B cell (primary cell): ENCODE measurements around the gene IMMP2L. TPM values are rescaled to one million over a fixed set of nuclear protein-coding genes. Genes with fewer than 3 reads are reported as not detected.

Experiments
- ATAC-seq: fragments of 200-7000 bp; cut with Tn5 transposase; one replicate; pipeline ENCODE4 v1.10.0; 2021; ENCODE audit warnings: low read depth, mild to moderate bottlenecking, moderate number of reproducible peaks, moderate library complexity
- CTCF ChIA-PET: fragments of 350-600 bp; sonication (Branson Sonifier 250); formaldehyde crosslinking; loops from one replicate; lab custom pipeline; 2021; ENCODE audit warnings: antibody characterized with exemption, inconsistent platforms; lab: Charles Lee
- POLR2A ChIA-PET: fragments of 350-600 bp; sonication (Branson Sonifier 250); formaldehyde crosslinking; loops from one replicate; lab custom pipeline; 2021; ENCODE audit warnings: antibody characterized with exemption; lab: Charles Lee
- DNase-seq: peaks from one replicate; pipeline ENCODE4 v3.0.0; 2013
- H2AFZ ChIP-seq: 2 replicates; pipeline ENCODE4 v1.6.1; 2012; ENCODE audit warnings: mild to moderate bottlenecking, low read depth, low read length; ENCODE audit not compliant: insufficient read depth, poor library complexity, severe bottlenecking
- H3K27ac ChIP-seq, 2 donors: 1 replicate in 1 of 2; 2 replicates in 1 of 2; pipeline ENCODE4 v1.5.1; 2012 to 2013; ENCODE audit warnings: low read length in 2 of 2, mild to moderate bottlenecking in 2 of 2, moderate library complexity in 1 of 2
- H3K27me3 ChIP-seq, 4 experiments: fragments of 200-600 bp in 1 of 4; sonication (generic) in 1 of 4; replicated peaks in 1 of 4; 1 replicate in 2 of 4; 2 replicates in 2 of 4; pipeline versions ENCODE4 v1.6.1 to v1.7.0; 2013 to 2016; ENCODE audit warnings: low read length in 3 of 4, mild to moderate bottlenecking in 2 of 4, mixed read lengths in 1 of 4, moderate library complexity in 1 of 4; ENCODE audit not compliant: insufficient read depth in 4 of 4, control insufficient read depth in 3 of 4; ENCODE audit errors: control extremely low read depth in 1 of 4
- H3K36me3 ChIP-seq, 2 experiments: replicated peaks in 1 of 2; 1 replicate in 1 of 2; 2 replicates in 1 of 2; pipeline versions ENCODE4 v1.6.1 to v1.7.1; 2013; ENCODE audit warnings: low read length in 1 of 2; ENCODE audit not compliant: insufficient read depth in 2 of 2, control insufficient read depth in 1 of 2; ENCODE audit errors: control extremely low read depth in 1 of 2, extremely low read depth in 1 of 2
- H3K4me1 ChIP-seq, 2 donors: fragments of 200-600 bp in 1 of 2; sonication (generic) in 1 of 2; 1 replicate in 1 of 2; 2 replicates in 1 of 2; pipeline versions ENCODE4 v1.5.1 to v1.6.1; 2013 to 2017; ENCODE audit warnings: low read length in 2 of 2; ENCODE audit not compliant: control insufficient read depth in 2 of 2, insufficient read depth in 2 of 2
- H3K4me2 ChIP-seq: replicated peaks from 2 replicates; pipeline ENCODE3; 2012; ENCODE audit warnings: mild to moderate bottlenecking, low read depth, low read length; ENCODE audit not compliant: poor library complexity, severe bottlenecking
- H3K4me3 ChIP-seq, 5 experiments: fragments of 200-600 bp in 1 of 5; sonication (generic) in 1 of 5; 1 replicate in 3 of 5; 2 replicates in 2 of 5; pipeline versions ENCODE4 v1.5.1 to v1.7.0; 2011 to 2016; ENCODE audit warnings: low read length in 4 of 5, mild to moderate bottlenecking in 4 of 5, low read depth in 2 of 5, control low read depth in 1 of 5, moderate library complexity in 1 of 5; ENCODE audit not compliant: insufficient read depth in 1 of 5; ENCODE audit errors: control extremely low read depth in 1 of 5, extremely low read depth in 1 of 5
- H3K79me2 ChIP-seq: fragments of 200-600 bp; sonication (generic); one replicate; pipeline ENCODE4 v1.6.0; 2016; ENCODE audit warnings: low read length; ENCODE audit not compliant: control insufficient read depth, insufficient read depth
- H3K9ac ChIP-seq: fragments of 200-600 bp; sonication (generic); 2 replicates; pipeline ENCODE4 v1.6.1; 2017; ENCODE audit warnings: mild to moderate bottlenecking, low read length, moderate library complexity
- H3K9me3 ChIP-seq, 3 donors: one replicate each; pipeline versions ENCODE4 v1.6.1 to v1.7.1; 2013; ENCODE audit warnings: low read length in 2 of 3; ENCODE audit not compliant: control insufficient read depth in 2 of 3, insufficient read depth in 1 of 3; ENCODE audit errors: control extremely low read depth in 1 of 3
- H4K20me1 ChIP-seq: 2 replicates; pipeline ENCODE4 v1.6.0; 2012; ENCODE audit warnings: mild to moderate bottlenecking, low read length; ENCODE audit not compliant: insufficient read depth, control insufficient read depth, poor library complexity, severe bottlenecking
- H3K27ac Mint-ChIP-seq: one replicate; pipeline ENCODE4 v1.8.0; 2021; ENCODE audit warnings: mixed read lengths
- H3K27me3 Mint-ChIP-seq: one replicate; pipeline ENCODE4 v1.8.0; 2021; ENCODE audit warnings: mixed read lengths
- H3K4me1 Mint-ChIP-seq: one replicate; pipeline ENCODE4 v1.8.0; 2021; ENCODE audit warnings: mixed read lengths
- H3K4me3 Mint-ChIP-seq: one replicate; pipeline ENCODE4 v1.8.0; 2021; ENCODE audit warnings: mixed read lengths
- H3K9me3 Mint-ChIP-seq: one replicate; pipeline ENCODE4 v1.8.0; 2022; ENCODE audit warnings: mixed read lengths; ENCODE audit not compliant: insufficient read depth
- CTCF ChIP-seq: fragments of 200-600 bp; IDR thresholded peaks from one replicate; pipeline ENCODE4 v1.8.0; 2022; ENCODE audit warnings: antibody characterized with exemption, mild to moderate bottlenecking
- EZH2 ChIP-seq: IDR thresholded peaks from 2 replicates; pipeline ENCODE4 v1.6.1; 2012; ENCODE audit warnings: borderline replicate concordance, low read depth, mild to moderate bottlenecking, moderate library complexity, low read length; ENCODE audit not compliant: insufficient read depth, poor library complexity, severe bottlenecking
- WGBS: methylation state at CpG from one replicate; pipeline ENCODE4 v1.1.5; 2013; ENCODE audit warnings: missing lambda C conversion rate; ENCODE audit not compliant: insufficient coverage; 5-methylcytosine and 5-hydroxymethylcytosine counted together
- intact Hi-C: fragments of 100-400 bp; cut with micrococcal nuclease; formaldehyde crosslinking; loops from one replicate; pipeline ENCODE4 v1.10.0; 2022
- polyA plus RNA-seq: library from polyadenylated mRNA; depleted of rRNA; stranded (reverse); fragments of >200 nt; gene quantifications from 2 replicates; pipeline ENCODE4 v1.2.3, GENCODE V29; 2012
- total RNA-seq, 2 donors: library from RNA; stranded (reverse); fragments of 120-200 nt in 1 of 2; gene quantifications; 1 replicate in 1 of 2; 2 replicates in 1 of 2; pipeline versions ENCODE4 v1.2.3 to v1.2.4, GENCODE V29; 2013 to 2022

IMMP2L gene
- total and polyA plus RNA-seq, 2 donors (not counting 1 experiment from before 2014, with no cell fraction given) = 3.8 to 34.2 TPM

GRCh38 chr7:110827287-110827855 lies 734.9 kb downstream of the IMMP2L start:
- Histone ChIP-seq H3K79me2 (no peaks in the 10 kb centered on the region), H3K27ac (no peak overlapping the region), H3K36me3 (no peaks in the 10 kb centered on the region), H3K4me3 (no peak overlapping the region), H3K9ac (no peak overlapping the region), H4K20me1 (no peaks in the 10 kb centered on the region), H3K27me3 (no peaks in the 10 kb centered on the region), H2AFZ (no peak overlapping the region), H3K9me3 (peaks cover 0 to 2% (median 0%) of the 10 kb centered on the region in 3 donors), H3K4me1 (no peaks in the 10 kb centered on the region), H3K4me2 (no peak overlapping the region)
- DNase-seq = no peak
- no CpG with 5 or more reads among the region's 1 CpG for WGBS
- TF ChIP-seq CTCF (no peak), EZH2 (no peak)
- Mint-ChIP-seq H3K9me3 (no peaks in the 10 kb centered on the region), H3K27me3 (no peaks in the 10 kb centered on the region), H3K4me1 (no peaks in the 10 kb centered on the region), H3K4me3 (no peak overlapping the region), H3K27ac (no peak overlapping the region)
- no peak for ATAC-seq
- intact Hi-C loops = no loop called here
- ChIA-PET CTCF (no interaction called here), POLR2A (no interaction called here)

GRCh38 chr7:110813986-110814385 lies 748.3 kb downstream of the IMMP2L start:
- H4K20me1 ChIP-seq = no peaks in the 10 kb centered on the region
- H3K4me2 ChIP-seq = no peak overlapping the region
- TF ChIP-seq EZH2 (no peak), CTCF (no peak)
- Mint-ChIP-seq H3K27me3 (no peaks in the 10 kb centered on the region), H3K4me1 (no peaks in the 10 kb centered on the region), H3K4me3 (no peak overlapping the region), H3K27ac (no peak overlapping the region), H3K9me3 (no peaks in the 10 kb centered on the region)
- no peak overlapping the region for H3K4me3 ChIP-seq
- H3K36me3 ChIP-seq = no peaks in the 10 kb centered on the region
- no peak overlapping the region for H3K27ac ChIP-seq
- no peaks in the 10 kb centered on the region for H3K9me3 ChIP-seq
- DNase-seq (no peak), ATAC-seq (no peak)
- intact Hi-C loops = no loop called here
- POLR2A ChIA-PET = no interaction called here
- H2AFZ ChIP-seq = no peak overlapping the region
- H3K9ac ChIP-seq = no peak overlapping the region
- no peaks in the 10 kb centered on the region for H3K27me3 ChIP-seq
- CTCF ChIA-PET = no interaction called here
- no peaks in the 10 kb centered on the region for H3K4me1 ChIP-seq
- no CpG with 5 or more reads among the region's 2 CpGs for WGBS
- H3K79me2 ChIP-seq = no peaks in the 10 kb centered on the region
